RWPE1 (cell line): ENCODE measurements around the gene ZNF292.

Experiments
- CTCF ChIA-PET: fragments of 350-600 bp; sonication (Branson Sonifier 250); formaldehyde crosslinking; extraction: SDS; loops from one replicate; lab custom pipeline; 2021; lab: Yijun Ruan, JAX
- POLR2A ChIA-PET: fragments of 400-600 bp; formaldehyde crosslinking; extraction: SDS; loops from one replicate; lab custom pipeline; 2020; ENCODE audit warnings: antibody characterized with exemption; ENCODE audit not compliant: low non-redundant PET; lab: Yijun Ruan, JAX
- DNase-seq: peaks from one replicate; pipeline ENCODE4 v3.0.0; 2012; ENCODE audit warnings: low spot score
- H3K27ac ChIP-seq: fragments of 450-650 bp; 2 replicates; pipeline ENCODE4 v1.5.1; 2017
- CTCF ChIP-seq: fragments of 450-650 bp; conservative IDR thresholded peaks from 2 replicates; pipeline ENCODE4 v1.5.1; 2017; ENCODE audit warnings: low read depth, mild to moderate bottlenecking

Gene ZNF292

GRCh38 chr6:87214831-87215230, 59.5 kb downstream of the ZNF292 start:
- no peak for TF ChIP-seq CTCF
- CTCF ChIA-PET = no interaction called here
- DNase-seq = no peak
- H3K27ac ChIP-seq = no peak overlapping the region
- POLR2A ChIA-PET = no interaction called here

GRCh38 chr6:87220997-87221396, 65.6 kb downstream of the ZNF292 start:
- POLR2A ChIA-PET = no interaction called here
- DNase-seq = no peak
- CTCF ChIA-PET = no interaction called here
- TF ChIP-seq CTCF = no peak
- H3K27ac ChIP-seq = no peak overlapping the region

- no peak for DNase-seq
- TF ChIP-seq CTCF = no peak
- ChIA-PET POLR2A (no interaction called here), CTCF (no interaction called here)
- H3K27ac ChIP-seq = no peak overlapping the region
These were observed 67.3 kb downstream of the ZNF292 start for GRCh38 chr6:87222676-87223075.

- no peak overlapping the region for H3K27ac ChIP-seq
- ChIA-PET CTCF (no interaction called here), POLR2A (no interaction called here)
- DNase-seq = no peak
- TF ChIP-seq CTCF = no peak
These were observed 69.6 kb downstream of the ZNF292 start for GRCh38 chr6:87224971-87225370.

- ChIA-PET CTCF (no interaction called here), POLR2A (no interaction called here)
- no peak overlapping the region for H3K27ac ChIP-seq
- no peak for TF ChIP-seq CTCF
- no peak for DNase-seq
These were observed 70.1 kb downstream of the ZNF292 start for GRCh38 chr6:87225511-87225910.

- ChIA-PET CTCF (no interaction called here), POLR2A (no interaction called here)
- no peak for TF ChIP-seq CTCF
- DNase-seq = no peak
- no peak overlapping the region for H3K27ac ChIP-seq
These were observed 70.6 kb downstream of the ZNF292 start for GRCh38 chr6:87225937-87226336.

GRCh38 chr6:87230801-87231200, 75.4 kb downstream of the ZNF292 start:
- ChIA-PET POLR2A (no interaction called here), CTCF (interaction anchor here (0.6 kb wide), 1 partner anchor 1661 kb away, joined by 6 read pairs; no protein-coding TSS in a partner anchor)
- no peak overlapping the region for H3K27ac ChIP-seq
- no peak for DNase-seq
- no peak for TF ChIP-seq CTCF
